Activated CD4-positive, alpha-beta T cell treated with anti-CD3 and anti-CD28 coated beads, Interleukin-10, Interleukin-2, amounts not matched to agents 100 ng/mL and 50 ng/mL, durations not matched to agents 16 hours and 8 hours (primary cell): Measurements from ENCODE around the gene EMSY.
A peak's percentile ranks its signal among the peaks of the same experiment; 100 is the strongest.

Experiments
- DNase-seq: peaks from one replicate; pipeline ENCODE4 v3.0.0-alpha.2; 2020

EMSY gene

DNA sequence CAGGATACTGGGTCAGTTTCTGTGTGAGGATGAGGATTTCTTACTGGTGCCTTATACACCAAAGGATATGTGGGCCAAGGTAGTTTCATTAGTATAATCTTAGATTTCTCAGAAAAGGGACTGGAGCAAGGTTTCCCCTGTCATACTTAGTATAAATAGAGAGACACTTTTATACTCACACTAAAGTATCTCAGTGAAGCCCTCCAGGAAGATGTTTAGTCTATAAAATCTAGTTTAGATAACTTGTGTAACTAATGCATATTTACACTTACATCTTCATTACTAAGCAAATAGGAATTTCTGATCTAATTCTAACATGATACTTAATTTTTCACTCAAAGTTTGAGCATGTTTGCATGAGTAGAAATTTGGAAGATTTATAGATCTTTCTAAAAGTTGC lies 11.1 kb downstream of the EMSY start:
- no peak for DNase-seq

DNA sequence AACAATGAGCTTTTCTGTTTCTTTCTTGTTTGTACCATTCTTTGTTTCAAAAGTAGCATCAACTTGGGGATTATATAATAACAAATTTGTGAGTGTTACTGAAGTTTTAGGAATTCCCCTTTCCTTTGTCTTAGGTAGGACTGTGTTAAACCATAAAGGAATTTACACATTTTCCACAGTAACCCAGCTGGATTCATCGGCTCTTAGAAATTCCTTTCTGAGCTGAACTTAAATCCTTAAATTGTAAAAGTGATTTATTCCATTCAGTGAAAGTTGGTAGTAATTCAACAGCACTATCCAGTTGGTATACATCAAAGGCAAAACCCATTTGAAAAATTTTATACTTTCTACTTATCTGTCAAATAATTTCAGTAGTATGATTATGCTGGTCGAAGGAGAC lies 11.8 kb downstream of the EMSY start:
- DNase-seq: no peak

DNA sequence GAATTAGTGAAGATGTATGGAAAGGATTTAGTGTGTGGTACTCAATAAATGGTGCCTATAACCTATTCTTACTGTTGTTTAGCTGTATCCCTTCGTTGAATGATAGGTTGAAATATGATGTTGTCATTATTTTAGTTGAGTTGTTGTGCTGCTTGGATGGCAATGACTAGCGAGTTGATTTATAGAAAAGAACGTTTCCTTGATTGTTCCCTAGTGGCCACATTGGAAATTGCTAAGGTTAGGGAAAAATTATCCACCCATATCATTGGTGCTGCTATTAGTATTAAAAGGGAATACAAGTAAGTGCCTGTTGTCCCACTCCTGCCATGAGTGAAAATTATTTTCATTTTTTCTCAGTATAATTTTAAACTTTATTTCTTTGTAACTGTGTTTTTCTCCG lies 14.5 kb downstream of the EMSY start:
- DNase-seq: no peak

DNA sequence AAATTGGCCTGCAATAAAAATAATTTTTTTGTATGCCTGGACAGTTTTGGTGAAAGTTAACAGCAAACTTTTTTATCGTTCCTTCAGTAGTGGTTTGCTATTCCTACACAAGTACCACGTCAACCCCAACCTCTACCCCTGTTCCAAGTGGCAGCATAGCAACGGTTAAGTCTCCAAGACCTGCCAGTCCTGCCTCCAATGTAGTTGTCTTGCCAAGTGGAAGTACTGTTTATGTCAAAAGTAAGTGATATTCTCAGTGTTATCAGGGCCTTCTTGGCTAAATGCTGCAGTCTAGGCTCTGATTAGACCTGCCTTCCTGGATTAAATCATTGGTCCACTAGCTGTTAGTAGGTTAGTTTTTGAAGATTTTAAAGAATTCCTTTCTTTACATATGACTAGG lies 15.0 kb downstream of the EMSY start:
- DNase-seq: no peak

GRCh38 chr11:76462317-76462716 lies 17.5 kb downstream of the EMSY start:
- DNase-seq: no peak

DNA sequence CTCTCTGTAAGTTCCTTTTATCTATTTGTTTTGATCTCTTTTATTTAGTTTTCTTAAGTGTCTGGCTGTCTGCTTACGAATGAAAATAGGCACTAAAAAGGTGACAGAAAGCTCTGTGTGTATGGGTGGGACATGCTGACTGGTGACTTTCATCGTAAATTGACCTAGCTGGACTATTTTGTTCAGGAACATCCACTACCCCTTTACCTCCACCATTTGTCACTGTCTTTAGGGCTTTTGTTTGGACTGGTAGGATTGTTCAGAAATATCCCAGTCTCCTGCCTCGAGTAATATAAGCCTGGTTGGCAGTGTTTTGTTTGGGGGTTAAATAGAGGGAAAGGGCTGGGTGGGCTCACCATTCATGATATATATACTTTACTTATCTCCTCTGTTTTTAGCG lies 20.9 kb downstream of the EMSY start:
- no peak for DNase-seq

GRCh38 chr11:76466666-76467065 lies 21.8 kb downstream of the EMSY start:
- no peak for DNase-seq

- DNase-seq: no peak
Measured at GRCh38 chr11:76469141-76469540, 24.3 kb downstream of the EMSY start.

GRCh38 chr11:76471382-76471781 lies 26.6 kb downstream of the EMSY start:
- DNase-seq: no peak

DNA sequence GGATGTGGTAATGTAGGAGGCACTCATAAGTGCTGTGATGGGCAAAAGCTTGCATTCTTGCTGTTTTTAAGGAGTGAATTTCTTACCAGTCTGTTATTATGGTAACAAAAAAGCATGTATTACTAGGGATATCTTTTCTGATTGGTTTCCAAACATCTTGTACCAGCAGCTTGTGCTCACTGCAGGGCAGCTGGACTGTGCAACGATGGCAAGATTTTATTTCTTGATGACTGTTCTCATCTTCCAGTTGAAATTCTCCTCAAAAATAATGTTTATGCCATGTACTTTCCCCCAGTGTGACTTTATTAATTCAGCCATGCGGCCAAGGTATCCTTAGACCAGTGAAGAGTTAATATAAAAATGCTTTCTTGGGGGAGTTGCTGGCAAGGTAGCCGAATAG lies 35.4 kb downstream of the EMSY start:
- DNase-seq: no peak

DNA sequence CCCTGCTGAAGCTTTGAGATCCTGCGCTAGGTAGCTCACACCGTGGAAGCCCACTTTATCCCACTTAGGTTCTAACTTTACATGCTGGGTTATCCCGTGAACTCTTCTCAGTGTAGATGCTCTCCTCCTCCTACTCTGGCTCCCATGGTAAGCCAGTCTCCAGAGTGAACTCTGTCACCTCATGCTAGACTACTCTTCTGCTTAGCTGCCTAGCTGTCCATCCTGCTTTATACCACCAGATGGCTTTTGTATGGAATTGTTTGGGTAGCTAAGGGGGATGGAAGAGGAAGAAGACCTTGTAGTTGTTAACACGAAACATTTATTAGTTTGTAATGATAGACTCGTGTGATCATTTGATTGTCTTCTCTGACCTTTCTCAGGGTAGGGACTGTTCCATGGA lies 46.8 kb downstream of the EMSY start:
- no peak for DNase-seq

- no peak for DNase-seq
Measured at GRCh38 chr11:76493040-76493439, 48.2 kb downstream of the EMSY start.

GRCh38 chr11:76493626-76494539 lies 49.1 kb downstream of the EMSY start:
- no peak for DNase-seq

GRCh38 chr11:76495019-76495418 lies 50.2 kb downstream of the EMSY start:
- no peak for DNase-seq

DNA sequence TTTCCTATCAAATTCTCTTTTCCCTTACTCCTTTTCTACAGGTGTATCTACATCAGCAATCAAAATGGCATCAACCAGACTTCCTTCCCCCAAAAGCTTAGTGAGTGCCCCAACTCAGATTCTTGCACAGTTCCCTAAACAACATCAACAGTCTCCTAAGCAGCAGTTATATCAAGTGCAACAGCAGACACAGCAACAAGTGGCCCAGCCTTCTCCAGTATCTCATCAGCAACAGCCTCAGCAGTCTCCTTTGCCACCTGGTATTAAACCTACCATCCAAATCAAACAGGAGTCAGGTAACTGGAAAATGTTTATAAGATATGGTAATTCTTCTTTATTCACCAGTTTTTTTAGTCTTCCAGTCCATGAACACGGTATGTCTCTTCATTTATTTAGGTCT lies 51.4 kb downstream of the EMSY start:
- DNase-seq: no peak

- DNase-seq: no peak
Measured at GRCh38 chr11:76501526-76502202, 56.8 kb downstream of the EMSY start.

DNA sequence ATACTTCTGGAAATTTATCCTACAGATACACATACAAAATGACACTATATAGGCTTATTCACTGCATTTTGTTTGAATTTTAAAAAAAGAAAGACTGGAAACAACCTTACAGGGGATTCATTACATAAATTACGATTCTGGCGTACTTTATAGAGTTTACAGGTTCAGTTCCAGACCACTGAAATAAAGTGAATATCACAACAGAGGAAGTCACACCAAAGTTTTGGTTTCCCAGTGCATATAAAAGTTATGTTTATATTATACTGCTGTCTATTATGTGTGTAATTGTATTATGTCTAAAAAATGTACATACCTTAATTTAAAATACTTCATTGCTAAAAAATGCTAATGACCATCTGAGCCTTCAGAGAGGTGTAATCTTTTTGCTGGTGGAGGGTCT lies 62.0 kb downstream of the EMSY start:
- no peak for DNase-seq

DNA sequence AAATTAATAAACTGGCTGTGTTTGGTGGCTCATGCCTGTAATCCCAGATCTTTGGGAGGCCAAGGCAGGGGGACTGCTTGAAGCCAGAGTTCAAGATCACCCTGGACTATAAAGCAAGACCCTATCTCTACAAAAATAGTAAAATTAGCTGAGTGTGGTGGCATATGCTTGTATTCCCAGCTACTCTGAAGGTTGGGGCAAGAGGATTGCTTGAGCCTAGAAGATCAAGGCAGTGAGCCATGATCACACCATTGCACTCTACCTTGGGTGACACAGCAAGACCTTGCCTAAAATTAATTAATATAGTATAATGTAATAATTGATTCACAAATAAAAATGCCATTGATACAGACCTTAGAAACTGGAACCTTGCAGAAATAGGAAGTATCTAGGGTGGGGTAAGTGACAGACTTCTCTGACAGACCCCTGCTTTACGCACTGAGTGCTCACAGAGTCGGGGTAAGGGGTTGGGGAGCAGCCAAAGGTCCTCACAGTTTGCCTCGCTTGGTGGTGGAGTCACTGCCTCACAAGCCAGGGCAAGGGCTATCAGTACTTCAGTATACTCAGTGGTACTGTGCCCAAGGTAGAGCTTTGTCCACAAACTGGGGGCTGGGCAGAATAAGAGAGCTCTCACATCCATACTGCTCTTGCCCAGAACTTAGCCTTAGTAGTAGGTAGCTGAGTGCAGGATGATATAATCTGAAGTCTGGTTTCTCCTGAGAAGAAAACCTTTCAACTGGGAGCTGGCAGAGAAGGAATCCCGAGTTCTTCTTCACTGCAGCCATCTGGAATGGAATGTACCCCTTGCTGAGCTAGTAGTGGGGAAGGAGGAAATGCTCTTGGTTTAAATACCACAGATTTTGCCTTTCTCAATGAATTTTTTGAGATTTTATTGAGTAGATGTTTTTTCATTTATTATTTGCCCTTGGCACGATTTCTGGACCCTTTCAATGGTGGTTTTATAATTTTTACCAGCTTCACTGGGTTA lies 65.5 kb downstream of the EMSY start:
- DNase-seq: no peak

GRCh38 chr11:76512851-76513653 lies 68.2 kb downstream of the EMSY start:
- DNase-seq: peak; percentile 2

DNA sequence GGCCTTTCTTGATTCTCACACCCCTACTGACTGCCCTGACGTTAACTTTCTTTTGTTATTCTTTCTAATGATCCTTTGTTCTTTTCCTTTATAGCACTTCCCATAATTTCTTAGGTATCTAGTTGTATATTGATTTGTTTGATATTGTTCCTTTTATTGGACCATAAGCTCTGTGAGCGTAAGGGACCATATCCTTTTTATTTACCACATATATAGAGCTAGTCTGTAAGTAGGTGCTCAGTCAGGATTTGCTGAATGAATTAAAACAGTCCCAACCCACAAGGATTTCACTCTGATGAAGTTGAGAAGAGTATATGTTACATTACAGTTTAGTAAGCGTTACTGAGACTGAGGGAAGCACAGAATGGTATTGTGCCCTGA lies 68.8 kb downstream of the EMSY start:
- no peak for DNase-seq

GRCh38 chr11:76515494-76515893 lies 70.7 kb downstream of the EMSY start:
- no peak for DNase-seq

DNA sequence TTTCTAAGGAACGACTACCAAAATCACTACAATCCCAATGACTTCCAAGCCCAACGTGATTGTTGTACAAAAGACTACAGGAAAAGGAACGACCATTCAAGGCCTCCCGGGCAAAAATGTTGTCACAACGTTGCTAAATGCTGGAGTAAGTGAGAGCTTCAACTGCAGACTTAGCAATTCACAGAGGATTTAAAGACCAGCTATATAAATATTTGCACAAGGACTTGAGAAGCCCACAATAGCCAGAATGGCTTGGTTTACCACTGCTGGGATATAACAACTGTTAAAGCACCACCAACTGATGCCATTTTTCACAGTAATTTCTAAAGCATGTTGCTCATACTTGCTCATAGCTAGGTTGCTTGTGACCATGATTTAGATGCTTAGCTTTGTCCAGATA lies 78.3 kb downstream of the EMSY start:
- DNase-seq: no peak
